Lower lobe of right lung (tissue), 2 donors: ENCODE measurements around the gene NCOA6. TPM values are rescaled to one million over a fixed set of nuclear protein-coding genes. Genes with fewer than 3 reads are reported as not detected.

Experiments
- ATAC-seq, 2 donors: fragments of 200-7000 bp; cut with Tn5 transposase; one replicate each; pipeline ENCODE4 v1.9.1; 2020 to 2022; ENCODE audit warnings: mild to moderate bottlenecking in 2 of 2, moderate library complexity in 2 of 2
- DNase-seq: peaks from one replicate; pipeline ENCODE4 v3.0.0-alpha.2; 2020
- H3K27ac ChIP-seq: fragments of 200-600 bp; one replicate; pipeline ENCODE4 v1.8.0; 2022
- H3K27me3 ChIP-seq: fragments of 200-600 bp; one replicate; pipeline ENCODE4 v1.8.0; 2022; ENCODE audit warnings: low read depth
- H3K36me3 ChIP-seq: fragments of 200-600 bp; one replicate; pipeline ENCODE4 v1.8.0; 2022; ENCODE audit warnings: mild to moderate bottlenecking
- H3K4me1 ChIP-seq: fragments of 200-600 bp; one replicate; pipeline ENCODE4 v1.8.0; 2022
- H3K4me3 ChIP-seq: fragments of 200-600 bp; one replicate; pipeline ENCODE4 v1.8.0; 2022; ENCODE audit warnings: mild to moderate bottlenecking
- H3K9me3 ChIP-seq: fragments of 200-600 bp; one replicate; pipeline ENCODE4 v1.8.0; 2022
- intact Hi-C: fragments of 100-400 bp; cut with DNase I; formaldehyde crosslinking; loops from one replicate; pipeline ENCODE4 v1.11.0; 2022
- total RNA-seq: library from RNA; stranded (reverse); fragmentation: NEBNext Ultra II Directional; extraction: Animal tissue kit (Norgen Biotek cat#: 25700); gene quantifications from one replicate; pipeline ENCODE4 v1.2.1, GENCODE V29; 2021
- TF ChIP-seq, protein P1 (sequence below): fragments of 200-600 bp; IDR thresholded peaks from one replicate; pipeline ENCODE4 v1.8.0; 2022; ENCODE audit warnings: antibody characterized with exemption, mild to moderate bottlenecking
- donor health status: DM: no; HTN: yes; CAD: no; lungs with severe emphysema.

NCOA6 gene
- total RNA-seq, 1 donor from 2014 or later, result 27.1 TPM

GRCh38 chr20:34871966-34872621 lies 46.6 kb upstream of the NCOA6 start:
- intact Hi-C loops, result no loop called here
- TF ChIP-seq, protein P1, sequence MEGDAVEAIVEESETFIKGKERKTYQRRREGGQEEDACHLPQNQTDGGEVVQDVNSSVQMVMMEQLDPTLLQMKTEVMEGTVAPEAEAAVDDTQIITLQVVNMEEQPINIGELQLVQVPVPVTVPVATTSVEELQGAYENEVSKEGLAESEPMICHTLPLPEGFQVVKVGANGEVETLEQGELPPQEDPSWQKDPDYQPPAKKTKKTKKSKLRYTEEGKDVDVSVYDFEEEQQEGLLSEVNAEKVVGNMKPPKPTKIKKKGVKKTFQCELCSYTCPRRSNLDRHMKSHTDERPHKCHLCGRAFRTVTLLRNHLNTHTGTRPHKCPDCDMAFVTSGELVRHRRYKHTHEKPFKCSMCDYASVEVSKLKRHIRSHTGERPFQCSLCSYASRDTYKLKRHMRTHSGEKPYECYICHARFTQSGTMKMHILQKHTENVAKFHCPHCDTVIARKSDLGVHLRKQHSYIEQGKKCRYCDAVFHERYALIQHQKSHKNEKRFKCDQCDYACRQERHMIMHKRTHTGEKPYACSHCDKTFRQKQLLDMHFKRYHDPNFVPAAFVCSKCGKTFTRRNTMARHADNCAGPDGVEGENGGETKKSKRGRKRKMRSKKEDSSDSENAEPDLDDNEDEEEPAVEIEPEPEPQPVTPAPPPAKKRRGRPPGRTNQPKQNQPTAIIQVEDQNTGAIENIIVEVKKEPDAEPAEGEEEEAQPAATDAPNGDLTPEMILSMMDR, result no peak
- no peaks in the 10 kb centered on the region for H3K27me3 ChIP-seq

DNA sequence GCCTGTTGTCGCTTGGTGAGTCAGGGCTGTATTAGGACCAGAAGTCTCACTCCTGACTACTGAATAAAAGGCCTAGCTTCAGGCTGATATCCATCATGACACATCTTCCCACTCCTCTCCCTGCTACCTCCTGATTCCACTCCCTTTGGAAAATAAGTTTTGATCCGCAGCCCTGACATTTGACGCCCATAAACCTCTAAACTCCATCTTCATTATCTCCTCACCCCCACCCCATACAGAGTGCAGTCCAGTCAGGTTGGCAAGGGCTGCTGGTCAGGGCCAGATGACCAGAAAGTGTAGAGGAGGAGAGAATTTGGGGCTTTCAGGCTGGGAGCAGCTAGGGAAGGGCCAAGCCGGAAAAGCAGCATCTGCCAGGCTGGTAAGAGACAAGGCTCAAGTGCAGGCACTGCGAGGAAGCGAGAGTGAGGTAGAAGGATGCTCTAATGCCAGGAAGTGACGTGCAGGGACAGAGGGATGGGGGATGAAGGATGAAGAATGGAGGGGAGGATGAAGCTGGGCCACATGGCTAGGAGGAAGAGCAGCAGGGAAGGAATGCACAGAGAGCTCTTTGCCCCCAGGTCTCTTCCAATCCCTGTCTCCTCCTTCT lies 46.0 kb upstream of the NCOA6 start:
- TF ChIP-seq, protein P1, result no peak
- H3K4me3 ChIP-seq, result peak overlapping the region; percentile 75

More at GRCh38 chr20:34871966-34872621, 46.6 kb upstream of the NCOA6 start:
- Histone ChIP-seq H3K4me3 (peak overlapping the region; percentile 75), H3K4me1 (peaks cover 45% of the 10 kb centered on the region), H3K9me3 (no peaks in the 10 kb centered on the region), H3K27ac (peak overlapping the region; percentile 75), H3K36me3 (no peaks in the 10 kb centered on the region)
- DNase-seq (no peak), ATAC-seq (no peak)

DNA sequence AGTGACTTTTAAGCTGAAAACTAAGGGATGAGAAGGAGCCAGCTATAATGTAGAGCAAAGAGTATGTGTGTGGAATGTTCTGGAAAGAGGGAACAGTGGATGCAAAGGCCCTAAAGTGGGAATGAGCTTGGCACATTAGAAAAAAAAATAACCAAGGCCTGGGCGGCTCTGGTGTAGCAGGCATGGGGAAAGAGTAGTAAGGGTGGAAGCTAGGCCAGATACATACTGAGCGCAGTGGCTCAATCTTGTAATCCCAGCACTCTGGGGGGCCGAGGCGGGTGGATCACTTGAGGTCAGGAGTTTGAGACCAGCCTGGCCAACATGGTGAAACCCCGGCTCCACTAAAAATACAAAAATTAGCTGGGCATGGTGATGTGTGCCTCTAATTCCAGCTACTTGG lies 38.8 kb upstream of the NCOA6 start:
- intact Hi-C loops, result no loop called here

More for the DNA sequence above, 46.0 kb upstream of the NCOA6 start:
- intact Hi-C loops, result no loop called here
- DNase-seq (no peak), ATAC-seq (no peak)
- H3K27ac ChIP-seq, result no peak overlapping the region
- H3K36me3 ChIP-seq, result no peaks in the 10 kb centered on the region
- peaks cover 45% of the 10 kb centered on the region for H3K4me1 ChIP-seq
- H3K9me3 ChIP-seq, result no peaks in the 10 kb centered on the region
- no peaks in the 10 kb centered on the region for H3K27me3 ChIP-seq

GRCh38 chr20:34863421-34863965 lies 38.0 kb upstream of the NCOA6 start:
- intact Hi-C loops, result no loop called here
- DNase-seq, result no peak
- no peaks in the 10 kb centered on the region for H3K27me3 ChIP-seq
- H3K4me3 ChIP-seq, result no peak overlapping the region
- peaks cover 13% of the 10 kb centered on the region for H3K36me3 ChIP-seq
- H3K4me1 ChIP-seq, result peaks cover 7% of the 10 kb centered on the region
- H3K9me3 ChIP-seq, result no peaks in the 10 kb centered on the region
- no peak overlapping the region for H3K27ac ChIP-seq
- TF ChIP-seq, protein P1, result no peak
- no peak for ATAC-seq

More for the DNA sequence above, 38.8 kb upstream of the NCOA6 start:
- Histone ChIP-seq H3K4me3 (no peak overlapping the region), H3K9me3 (no peaks in the 10 kb centered on the region), H3K4me1 (peaks cover 7% of the 10 kb centered on the region), H3K27ac (no peak overlapping the region), H3K27me3 (no peaks in the 10 kb centered on the region), H3K36me3 (peaks cover 9% of the 10 kb centered on the region)
- ATAC-seq (no peak), DNase-seq (no peak)
- TF ChIP-seq, protein P1, result no peak

GRCh38 chr20:34862724-34863123 lies 37.3 kb upstream of the NCOA6 start:
- Histone ChIP-seq H3K36me3 (peaks cover 17% of the 10 kb centered on the region), H3K4me3 (no peak overlapping the region), H3K27ac (no peak overlapping the region), H3K4me1 (peaks cover 7% of the 10 kb centered on the region), H3K27me3 (no peaks in the 10 kb centered on the region), H3K9me3 (no peaks in the 10 kb centered on the region)
- ATAC-seq (no peak), DNase-seq (no peak)
- intact Hi-C loops, result no loop called here
- TF ChIP-seq, protein P1, result no peak
